HEK293T (cell line): Measurements from ENCODE around the gene GMPR.

Experiments used
- BHLHE40 ChIP-seq: fragments of 450-650 bp; IDR thresholded peaks from 2 replicates; pipeline ENCODE4 v1.6.1; 2016; ENCODE audit warnings: mild to moderate bottlenecking, moderate library complexity, borderline replicate concordance
- ELF4 ChIP-seq: fragments of 450-650 bp; IDR thresholded peaks from 2 replicates; pipeline ENCODE4 v1.6.1; 2017; ENCODE audit warnings: antibody characterized with exemption
- FOXA1 ChIP-seq: fragments of 450-650 bp; IDR thresholded peaks from 2 replicates; pipeline ENCODE4 v1.6.1; 2016; ENCODE audit warnings: mild to moderate bottlenecking
- FOXK2 ChIP-seq: fragments of 450-650 bp; IDR thresholded peaks from 2 replicates; pipeline ENCODE4 v1.6.1; 2016; ENCODE audit warnings: mild to moderate bottlenecking
- FOXM1 ChIP-seq: fragments of 450-650 bp; IDR thresholded peaks from 2 replicates; pipeline ENCODE4 v1.6.1; 2017; ENCODE audit warnings: mild to moderate bottlenecking, borderline replicate concordance
- HDGF ChIP-seq: fragments of 450-650 bp; IDR thresholded peaks from 2 replicates; pipeline ENCODE4 v1.6.1; 2017; ENCODE audit warnings: antibody characterized with exemption, borderline replicate concordance
- LEF1 ChIP-seq: fragments of 450-650 bp; IDR thresholded peaks from 2 replicates; pipeline ENCODE4 v1.6.1; 2017; ENCODE audit warnings: mild to moderate bottlenecking, borderline replicate concordance
- SP1 ChIP-seq: fragments of 450-650 bp; IDR thresholded peaks from 2 replicates; pipeline ENCODE4 v1.6.1; 2017
- TARDBP ChIP-seq: fragments of 450-650 bp; IDR thresholded peaks from 2 replicates; pipeline ENCODE4 v1.6.1; 2016
- ZNF384 ChIP-seq: fragments of 450-650 bp; IDR thresholded peaks from 2 replicates; pipeline ENCODE4 v1.6.1; 2016
- TF ChIP-seq, protein P1 (sequence below): fragments of 450-650 bp; IDR thresholded peaks from 2 replicates; pipeline ENCODE4 v1.6.1; 2016

DNA sequence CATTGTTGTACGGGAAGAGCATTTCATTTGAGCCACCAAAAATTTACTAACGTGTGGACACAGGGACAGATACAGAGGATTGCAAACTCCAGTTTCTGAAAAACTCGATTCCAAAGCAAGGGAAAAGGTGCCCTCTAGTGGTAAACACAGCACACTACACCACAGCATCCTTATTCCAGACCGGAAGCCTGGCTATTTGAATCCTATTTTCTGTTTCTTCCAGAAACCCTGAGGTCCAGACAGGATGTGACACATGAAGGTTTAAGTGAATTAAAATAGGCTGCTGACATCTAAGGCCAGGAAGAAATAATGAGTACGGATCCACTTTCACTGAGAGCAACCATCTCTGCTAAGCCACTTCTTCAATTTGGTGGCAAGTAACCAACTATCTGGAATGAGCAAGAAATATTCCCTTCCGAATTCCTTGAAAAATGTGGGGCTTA, 31.8 kb upstream of the GMPR start:
- TF ChIP-seq BHLHE40 (no peak), SP1 (no peak), ELF4 (0 out of 2 replicates have a peak, but pooled peaks have one; percentile 26), FOXM1 (no peak), FOXK2 (no peak), FOXA1 (no peak), TARDBP (no peak), LEF1 (no peak), HDGF (no peak), ZNF384 (no peak)
- TF ChIP-seq, protein P1, sequence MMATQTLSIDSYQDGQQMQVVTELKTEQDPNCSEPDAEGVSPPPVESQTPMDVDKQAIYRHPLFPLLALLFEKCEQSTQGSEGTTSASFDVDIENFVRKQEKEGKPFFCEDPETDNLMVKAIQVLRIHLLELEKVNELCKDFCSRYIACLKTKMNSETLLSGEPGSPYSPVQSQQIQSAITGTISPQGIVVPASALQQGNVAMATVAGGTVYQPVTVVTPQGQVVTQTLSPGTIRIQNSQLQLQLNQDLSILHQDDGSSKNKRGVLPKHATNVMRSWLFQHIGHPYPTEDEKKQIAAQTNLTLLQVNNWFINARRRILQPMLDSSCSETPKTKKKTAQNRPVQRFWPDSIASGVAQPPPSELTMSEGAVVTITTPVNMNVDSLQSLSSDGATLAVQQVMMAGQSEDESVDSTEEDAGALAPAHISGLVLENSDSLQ: no peak
